Esophagus muscularis mucosa (tissue), 3 donors: ENCODE data around the gene NOTCH4.

Experiments
- CTCF ChIP-seq, 3 experiments: fragments of 200-600 bp in 2 of 3; fragments of 450-650 bp in 1 of 3; sonication (generic) in 2 of 3; IDR thresholded peaks; one replicate each; pipeline ENCODE4 v1.5.1; 2017 to 2019; ENCODE audit warnings: antibody characterized with exemption in 3 of 3, mild to moderate bottlenecking in 2 of 3, moderate library complexity in 1 of 3
- POLR2A ChIP-seq: fragments of 450-650 bp; IDR thresholded peaks from one replicate; pipeline ENCODE4 v1.6.1; 2017; ENCODE audit warnings: antibody characterized with exemption, moderate library complexity, mild to moderate bottlenecking, low read depth
- POLR2AphosphoS5 ChIP-seq, 2 donors: sonication (generic); formaldehyde crosslinking; IDR thresholded peaks; one replicate each; pipeline ENCODE4 v1.6.1; 2017; ENCODE audit warnings: antibody characterized with exemption in 2 of 2

DNA sequence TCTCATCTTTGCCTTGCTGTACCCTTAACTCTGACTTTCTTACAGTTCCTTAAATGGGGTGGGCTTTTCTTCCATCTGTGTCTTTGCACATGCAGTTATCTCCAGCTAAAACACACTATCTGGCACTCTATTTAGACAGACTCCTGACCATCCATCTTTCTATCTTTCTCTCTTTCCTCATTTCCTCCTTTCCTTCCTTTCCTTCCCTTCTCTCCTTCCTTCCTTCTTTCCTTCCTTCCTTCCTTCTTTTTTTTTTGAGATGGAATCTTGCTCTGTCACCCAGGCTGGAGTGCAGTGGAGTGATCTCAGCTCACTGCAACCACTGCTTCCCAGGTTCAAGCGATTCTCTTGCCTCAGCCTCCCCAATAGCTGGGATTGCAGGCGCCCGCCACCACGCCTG lies 8.2 kb downstream of the NOTCH4 start:
- no peak for TF ChIP-seq CTCF (IDR thresholded peaks at IDR 0.05)
- TF ChIP-seq POLR2A, result no peak
- no peak for TF ChIP-seq POLR2AphosphoS5 (IDR thresholded peaks at IDR 0.05)
